Ovary (tissue), 3 donors: Measurements from ENCODE around the gene SLC26A4.

Source experiments
- CTCF ChIP-seq, 3 donors: fragments of 450-650 bp in 2 of 3; fragments of 200-600 bp in 1 of 3; IDR thresholded peaks; one replicate each; pipeline versions ENCODE4 v1.5.1 to v1.8.0; 2016 to 2022; ENCODE audit warnings: antibody characterized with exemption in 3 of 3, mild to moderate bottlenecking in 1 of 3
- EP300 ChIP-seq: sonication (generic); formaldehyde crosslinking; IDR thresholded peaks from one replicate; pipeline ENCODE4 v1.6.1; 2017; ENCODE audit warnings: antibody characterized with exemption
- POLR2A ChIP-seq: fragments of 450-650 bp; IDR thresholded peaks from one replicate; pipeline ENCODE4 v1.6.1; 2017; ENCODE audit warnings: antibody characterized with exemption, mild to moderate bottlenecking, moderate library complexity
- donor health status: DM: no; HTN: no; CAD: no.

GRCh38 chr7:107668296-107668695 lies 7.7 kb downstream of the SLC26A4 start:
- TF ChIP-seq POLR2A (no peak), EP300 (no peak), CTCF (IDR thresholded peaks at IDR 0.05) (no peak)
